Endothelial cell of umbilical vein (primary cell): ENCODE results near the gene HOXC13. TPM values are rescaled to one million over a fixed set of nuclear protein-coding genes. Genes with fewer than 3 reads are reported as not detected.

Source experiments
- BruUV-seq: library from RNA; stranded (reverse); fragments of 400-500 nt; replicated peaks from 2 replicates; lab custom pipeline; 2021; lab: Mats Ljungman, UMichigan
- CTCF ChIA-PET: fragments of 300-600, 350-600 bp; sonication (Branson Sonifier 250); formaldehyde crosslinking; loops from one replicate; lab custom pipeline; 2021; ENCODE audit warnings: antibody characterized with exemption, inconsistent platforms; lab: Charles Lee
- POLR2A ChIA-PET: fragments of 300-600, 350-600 bp; sonication (Branson Sonifier 250); formaldehyde crosslinking; loops from one replicate; lab custom pipeline; 2021; ENCODE audit warnings: antibody characterized with exemption, inconsistent platforms; lab: Charles Lee
- DNase-seq: peaks from one replicate; pipeline ENCODE4 v3.0.0-alpha.2; 2011; ENCODE audit warnings: low read depth, low spot score
- FAIRE-seq: peaks from 2 replicates; lab custom pipeline; 2011; peaks lifted over from hg19 to GRCh38; lab: Jason Lieb, UNC
- H2AFZ ChIP-seq: 2 replicates; pipeline ENCODE4 v1.6.0; 2012; ENCODE audit warnings: low read depth, low read length, control low read depth, inconsistent platforms
- H3K27ac ChIP-seq: 2 replicates; pipeline ENCODE4 v1.5.1; 2011; ENCODE audit warnings: low read depth, mild to moderate bottlenecking, control low read depth, low read length, moderate library complexity; ENCODE audit not compliant: insufficient read depth
- H3K27me3 ChIP-seq, 2 experiments: 2 replicates each; pipeline versions ENCODE4 v1.6.0 to v1.6.1; 2011; ENCODE audit warnings: low read length in 2 of 2, mixed read lengths in 1 of 2; ENCODE audit not compliant: control insufficient read depth in 2 of 2, insufficient read depth in 2 of 2
- H3K36me3 ChIP-seq, 2 experiments: 2 replicates in 1 of 2; 3 replicates in 1 of 2; pipeline ENCODE4 v1.5.1; 2011; ENCODE audit warnings: low read length in 2 of 2, mild to moderate bottlenecking in 1 of 2, moderate library complexity in 1 of 2; ENCODE audit not compliant: control insufficient read depth in 2 of 2, insufficient read depth in 2 of 2; ENCODE audit errors: extremely low read depth in 1 of 2
- H3K4me1 ChIP-seq: 3 replicates; pipeline ENCODE4 v1.5.1; 2011; ENCODE audit warnings: mild to moderate bottlenecking, low read length; ENCODE audit not compliant: control insufficient read depth, insufficient read depth; ENCODE audit errors: extremely low read depth
- H3K4me2 ChIP-seq: 2 replicates; pipeline ENCODE4 v1.6.1; 2011; ENCODE audit warnings: low read length, control low read depth, mixed read lengths; ENCODE audit not compliant: insufficient read depth
- H3K4me3 ChIP-seq, 3 experiments: fragments of 200-600 bp in 1 of 3; sonication (generic), shearing (Covaris generic) in 1 of 3; replicated peaks in 1 of 3; 2 replicates each; pipeline ENCODE4 v1.5.1; 2011 to 2016; ENCODE audit warnings: control low read depth in 3 of 3, low read length in 3 of 3, mild to moderate bottlenecking in 2 of 3, inconsistent platforms in 1 of 3, low read depth in 1 of 3, moderate library complexity in 1 of 3; ENCODE audit not compliant: insufficient read depth in 1 of 3
- H3K79me2 ChIP-seq: 2 replicates; pipeline ENCODE4 v1.6.0; 2012; ENCODE audit warnings: low read length, inconsistent platforms; ENCODE audit not compliant: control insufficient read depth, insufficient read depth
- H3K9ac ChIP-seq: replicated peaks from 2 replicates; pipeline ENCODE3; 2011; ENCODE audit warnings: low read length, control low read depth; ENCODE audit not compliant: insufficient read depth; ENCODE audit errors: extremely low read depth
- H3K9me1 ChIP-seq: replicated peaks from 3 replicates; pipeline ENCODE4 v1.6.0; 2011; ENCODE audit warnings: mild to moderate bottlenecking, low read length; ENCODE audit not compliant: control insufficient read depth, insufficient read depth; ENCODE audit errors: extremely low read depth
- H3K9me3 ChIP-seq: replicated peaks from 2 replicates; pipeline ENCODE4 v1.5.1; 2012; ENCODE audit warnings: low read length, inconsistent platforms; ENCODE audit not compliant: control insufficient read depth, insufficient read depth
- H4K20me1 ChIP-seq: replicated peaks from 2 replicates; pipeline ENCODE3; 2011; ENCODE audit warnings: mild to moderate bottlenecking, low read length; ENCODE audit not compliant: control insufficient read depth, insufficient read depth; ENCODE audit errors: extremely low read depth
- EZH2 ChIP-seq: IDR thresholded peaks from 2 replicates; pipeline ENCODE4 v1.6.1; 2012; ENCODE audit warnings: borderline replicate concordance, low read depth, mild to moderate bottlenecking, moderate library complexity, low read length, inconsistent platforms; ENCODE audit not compliant: severe bottlenecking
- FOS ChIP-seq: IDR thresholded peaks from 2 replicates; pipeline ENCODE4 v1.6.1; 2011; ENCODE audit warnings: mild to moderate bottlenecking, low read length, moderate library complexity, borderline replicate concordance; ENCODE audit not compliant: insufficient read depth
- GATA2 ChIP-seq: IDR thresholded peaks from 2 replicates; pipeline ENCODE4 v1.7.0; 2011; ENCODE audit warnings: low read depth, mild to moderate bottlenecking, moderate library complexity, mixed read lengths, low read length; ENCODE audit not compliant: insufficient read length, insufficient read depth
- POLR2A ChIP-seq: IDR thresholded peaks from 2 replicates; pipeline ENCODE4 v1.6.1; 2012; ENCODE audit warnings: low read depth, mild to moderate bottlenecking, control low read depth, low read length
- POLR2AphosphoS5 ChIP-seq: IDR thresholded peaks from 2 replicates; pipeline ENCODE4 v1.6.1; 2012; ENCODE audit warnings: low read depth, mild to moderate bottlenecking, control low read depth, low read length, moderate library complexity; ENCODE audit not compliant: insufficient read depth
- dilution Hi-C: fragments of 300-500 bp; cut with MboI; formaldehyde crosslinking; loops from one replicate; pipeline ENCODE4 v1.15.0; 2019; ENCODE audit warnings: low sequenced_read_pairs; ENCODE audit not compliant: extremely low pct_ligation_motif_present
- intact Hi-C: fragments of 100-400 bp; cut with micrococcal nuclease; formaldehyde crosslinking; loops from one replicate; pipeline ENCODE4 v1.10.0; 2022
- polyA plus RNA-seq, 4 experiments: library from polyadenylated mRNA; depleted of rRNA in 3 of 4; stranded (reverse) in 3 of 4; unstranded in 1 of 4; fragments of >200 nt; gene quantifications; 2 replicates each; pipeline versions ENCODE4 v1.2.1 to v1.2.3, GENCODE V29; 2011 to 2012; ENCODE audit warnings: missing spikeins in 1 of 4
- total RNA-seq: library from RNA; stranded (reverse); gene quantifications from 2 replicates; pipeline ENCODE4 v1.2.3, GENCODE V29; 2021

Gene HOXC13
- total and polyA plus RNA-seq, 2 donors (not counting 3 experiments of a cell fraction or from before 2014, with no cell fraction given): not detected

DNA sequence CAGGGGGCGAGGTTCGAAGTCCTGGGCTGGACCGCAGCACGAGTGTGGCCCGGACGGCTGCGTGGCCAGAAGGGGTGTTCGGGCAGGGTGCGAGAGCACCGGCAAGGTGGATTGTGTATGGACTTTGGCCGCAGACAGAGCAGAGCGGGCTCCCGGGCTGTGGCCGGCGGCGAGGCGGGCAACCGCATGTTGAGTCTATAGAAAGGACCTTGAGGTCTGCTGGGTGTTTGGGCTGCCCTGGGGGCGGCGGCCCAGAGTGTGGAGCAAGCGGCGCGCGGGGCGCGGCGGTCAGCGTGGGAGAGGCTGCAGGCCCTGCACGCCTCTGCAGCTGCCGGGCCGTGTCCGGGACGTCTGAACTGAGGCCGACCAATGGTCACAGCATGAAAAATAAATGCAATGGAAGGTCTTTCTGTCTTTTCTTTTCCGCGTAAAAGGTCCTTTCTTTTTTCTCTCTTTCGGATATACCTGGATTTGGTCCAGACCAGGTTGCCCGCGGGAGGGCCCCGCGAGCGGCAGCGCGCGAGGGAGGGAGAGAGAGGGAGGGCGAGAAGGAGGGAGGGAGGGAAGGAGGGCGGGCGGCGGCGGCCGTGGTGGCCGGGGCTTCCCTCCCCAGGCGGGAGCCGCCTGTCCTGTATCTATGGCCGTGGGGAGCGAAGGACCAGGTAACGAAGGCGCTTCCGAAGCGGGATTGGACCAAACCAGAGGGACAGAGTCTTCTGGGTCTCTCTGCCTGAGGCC, 55.8 kb downstream of the HOXC13 start:
- ChIA-PET CTCF (interaction anchor here (1.5 to 3.7 kb wide), 2 partner anchors 10 to 11 kb away, joined by 9 to 17 read pairs; partner anchors contain the start of gene HOXC10), POLR2A (no interaction called here)
- FAIRE-seq: no peak
- TF ChIP-seq POLR2A: no peak
- TF ChIP-seq EZH2: peak; percentile 93
- Histone ChIP-seq H3K36me3 (no peaks in the 10 kb centered on the region), H3K9ac (no peak overlapping the region), H3K9me3 (no peaks in the 10 kb centered on the region), H3K4me2 (no peak overlapping the region), H4K20me1 (no peaks in the 10 kb centered on the region), H3K4me3 (no peak overlapping the region), H3K4me1 (no peaks in the 10 kb centered on the region), H3K9me1 (no peaks in the 10 kb centered on the region), H2AFZ (no peak overlapping the region), H3K27ac (no peak overlapping the region), H3K79me2 (no peaks in the 10 kb centered on the region), H3K27me3 (peaks cover 90 to 98% of the 10 kb centered on the region in 2 experiments)
- dilution Hi-C loops: no loop called here
- no peak for DNase-seq
- intact Hi-C loops: no loop called here
- BruUV-seq: no TSS peak

DNA sequence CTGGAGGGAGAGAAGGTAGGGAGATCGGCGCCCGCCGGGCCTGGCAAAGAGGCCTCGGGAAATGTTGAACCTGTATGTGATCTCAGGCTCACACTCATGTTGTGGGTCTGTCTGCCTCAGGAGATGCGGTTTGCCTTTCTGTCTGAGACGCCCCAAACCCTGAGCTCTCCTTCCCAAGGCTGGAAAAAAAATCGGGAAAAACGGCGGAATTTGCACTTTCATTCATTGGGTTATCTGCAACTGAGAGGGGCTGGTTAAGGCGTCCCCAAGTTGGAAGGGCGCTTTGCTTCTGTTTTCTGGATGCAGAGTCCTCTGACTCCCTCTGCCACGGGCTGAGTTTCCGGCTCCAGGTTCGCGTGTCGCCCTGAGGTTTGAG, 56.4 kb downstream of the HOXC13 start:
- Histone ChIP-seq H2AFZ (no peak overlapping the region), H3K4me2 (no peak overlapping the region), H3K79me2 (no peaks in the 10 kb centered on the region), H3K9me1 (no peaks in the 10 kb centered on the region), H4K20me1 (no peaks in the 10 kb centered on the region), H3K27me3 (peaks cover 85 to 99% of the 10 kb centered on the region in 2 experiments), H3K9me3 (no peaks in the 10 kb centered on the region), H3K9ac (no peak overlapping the region), H3K4me1 (no peaks in the 10 kb centered on the region), H3K36me3 (no peaks in the 10 kb centered on the region), H3K27ac (no peak overlapping the region), H3K4me3 (no peak overlapping the region)
- intact Hi-C loops: no loop called here
- TF ChIP-seq FOS: no peak
- TF ChIP-seq POLR2AphosphoS5: no peak
- TF ChIP-seq EZH2: peak; percentile 97
- no peak for TF ChIP-seq GATA2
- dilution Hi-C loops: no loop called here
- POLR2A ChIA-PET: no interaction called here
- CTCF ChIA-PET: interaction anchor here (1.4 to 3.7 kb wide), 2 partner anchors 11 to 206 kb away, joined by 5 to 17 read pairs; no protein-coding TSS in a partner anchor
- FAIRE-seq: no peak
- DNase-seq: no peak
- BruUV-seq: no TSS peak
